ENCODE measurements around the gene LRCH1. TPM values are rescaled to one million over a fixed set of nuclear protein-coding genes. Genes with fewer than 3 reads are reported as not detected.
A peak's percentile ranks its signal among the peaks of the same experiment; 100 is the strongest.

LRCH1 gene
- total and polyA plus RNA-seq, 8 donors: 2.0 to 10.5 (median 3.8) TPM

GRCh38 chr13:46668931-46669525, 116.1 kb downstream of the LRCH1 start:
- Histone ChIP-seq H3K36me3 (no peaks in the 10 kb centered on the region), H3K27me3 (no peaks in the 10 kb centered on the region), H3K27ac (no peak overlapping the region), H3K9me3 (no peaks in the 10 kb centered on the region), H3K4me3 (no peak overlapping the region), H3K4me1 (peaks cover 13 to 28% (median 14%) of the 10 kb centered on the region in 3 donors)
- WGBS, 2 donors: 77 to 82% methylated on average over 6 of the region's 6 CpGs
- intact Hi-C loops (cut with DNase I): no loop called here
- FAIRE-seq (no peak), ATAC-seq (no peak), DNase-seq (no peak)
- TF ChIP-seq, protein P1, sequence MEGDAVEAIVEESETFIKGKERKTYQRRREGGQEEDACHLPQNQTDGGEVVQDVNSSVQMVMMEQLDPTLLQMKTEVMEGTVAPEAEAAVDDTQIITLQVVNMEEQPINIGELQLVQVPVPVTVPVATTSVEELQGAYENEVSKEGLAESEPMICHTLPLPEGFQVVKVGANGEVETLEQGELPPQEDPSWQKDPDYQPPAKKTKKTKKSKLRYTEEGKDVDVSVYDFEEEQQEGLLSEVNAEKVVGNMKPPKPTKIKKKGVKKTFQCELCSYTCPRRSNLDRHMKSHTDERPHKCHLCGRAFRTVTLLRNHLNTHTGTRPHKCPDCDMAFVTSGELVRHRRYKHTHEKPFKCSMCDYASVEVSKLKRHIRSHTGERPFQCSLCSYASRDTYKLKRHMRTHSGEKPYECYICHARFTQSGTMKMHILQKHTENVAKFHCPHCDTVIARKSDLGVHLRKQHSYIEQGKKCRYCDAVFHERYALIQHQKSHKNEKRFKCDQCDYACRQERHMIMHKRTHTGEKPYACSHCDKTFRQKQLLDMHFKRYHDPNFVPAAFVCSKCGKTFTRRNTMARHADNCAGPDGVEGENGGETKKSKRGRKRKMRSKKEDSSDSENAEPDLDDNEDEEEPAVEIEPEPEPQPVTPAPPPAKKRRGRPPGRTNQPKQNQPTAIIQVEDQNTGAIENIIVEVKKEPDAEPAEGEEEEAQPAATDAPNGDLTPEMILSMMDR (IDR thresholded peaks at IDR 0.05): no peak

- no peak overlapping the region for H3K4me3 ChIP-seq
- H3K27me3 ChIP-seq: no peaks in the 10 kb centered on the region
- WGBS, 2 donors: 76 to 95% methylated on average over 15 of the region's 15 CpGs
- ATAC-seq (no peak), DNase-seq (no peak), FAIRE-seq (no peak)
- TF ChIP-seq, protein P1 (IDR thresholded peaks at IDR 0.05): no peak
- no peaks in the 10 kb centered on the region for H3K36me3 ChIP-seq
- H3K4me1 ChIP-seq: peaks cover 0 to 25% (median 11%) of the 10 kb centered on the region in 3 donors
- no peak overlapping the region for H3K27ac ChIP-seq
- no peaks in the 10 kb centered on the region for H3K9me3 ChIP-seq
- intact Hi-C loops (cut with DNase I): no loop called here
Measured at GRCh38 chr13:46672338-46673090, 119.5 kb downstream of the LRCH1 start.

DNA sequence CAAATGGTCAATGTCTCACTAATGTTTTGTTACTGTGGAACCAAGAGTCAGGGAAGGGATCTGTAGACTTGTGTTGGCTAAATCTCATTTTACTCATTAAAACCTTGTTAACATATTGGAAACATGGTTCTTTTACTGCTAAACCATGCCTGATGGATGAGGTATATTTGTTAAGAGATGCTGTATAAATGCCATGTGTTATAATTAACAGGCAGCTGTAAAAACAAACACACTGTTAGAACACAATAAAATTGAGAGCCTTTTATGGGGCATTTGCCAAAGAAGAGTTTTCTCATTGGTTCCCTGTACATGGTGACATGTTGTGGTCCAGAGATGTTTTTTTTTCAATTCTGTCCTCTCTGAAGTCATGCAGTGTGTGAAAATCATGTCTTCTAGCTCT, 122.0 kb downstream of the LRCH1 start:
- H3K4me3 ChIP-seq: no peak overlapping the region
- peaks cover 0 to 20% (median 11%) of the 10 kb centered on the region in 3 donors for H3K4me1 ChIP-seq
- no peaks in the 10 kb centered on the region for H3K9me3 ChIP-seq
- no peaks in the 10 kb centered on the region for H3K27me3 ChIP-seq
- peak in 3 of 4 donors; percentile 22 to 40 (median 36) for ATAC-seq
- TF ChIP-seq, protein P1 (IDR thresholded peaks at IDR 0.05): no peak
- intact Hi-C loops (cut with DNase I): no loop called here
- peak overlapping the region in 1 of 4 donors; percentile 38 for H3K27ac ChIP-seq
- DNase-seq: no peak
- FAIRE-seq: no peak
- H3K36me3 ChIP-seq: no peaks in the 10 kb centered on the region

- ATAC-seq (no peak), FAIRE-seq (no peak), DNase-seq (no peak)
- H3K27ac ChIP-seq: no peak overlapping the region
- H3K36me3 ChIP-seq: no peaks in the 10 kb centered on the region
- H3K27me3 ChIP-seq: no peaks in the 10 kb centered on the region
- intact Hi-C loops (cut with DNase I): no loop called here
- H3K4me3 ChIP-seq: no peak overlapping the region
- H3K4me1 ChIP-seq: peaks cover 0 to 24% (median 11%) of the 10 kb centered on the region in 3 donors
- H3K9me3 ChIP-seq: no peaks in the 10 kb centered on the region
- TF ChIP-seq, protein P1 (IDR thresholded peaks at IDR 0.05): no peak
- 71 to 86% methylated on average over 3 of the region's 3 CpGs for WGBS, 2 donors
Measured at GRCh38 chr13:46676378-46676725, 123.4 kb downstream of the LRCH1 start.

Data from pancreas (tissue), 10 donors.